MV-4-11 (cell line): ENCODE measurements around the gene UTY.
A peak's percentile ranks its signal among the peaks of the same experiment; 100 is the strongest.
"Not testable (repeated sequence)": the region's sequence is repeated elsewhere in the genome, so short reads cannot be mapped to it uniquely, and the experiment has no call there.

ENCODE experiments used
- DNase-seq: peaks from one replicate; lab custom pipeline; 2025; lab: John Stamatoyannopoulos, UW

Gene UTY

GRCh38 chrY:13299411-13299810 is 180.4 kb downstream of the UTY start:
- no peak for DNase-seq

- no peak for DNase-seq
Observed at GRCh38 chrY:13296176-13296890, 183.5 kb downstream of the UTY start.

GRCh38 chrY:13295026-13295425 is 184.8 kb downstream of the UTY start:
- DNase-seq = no peak

DNA sequence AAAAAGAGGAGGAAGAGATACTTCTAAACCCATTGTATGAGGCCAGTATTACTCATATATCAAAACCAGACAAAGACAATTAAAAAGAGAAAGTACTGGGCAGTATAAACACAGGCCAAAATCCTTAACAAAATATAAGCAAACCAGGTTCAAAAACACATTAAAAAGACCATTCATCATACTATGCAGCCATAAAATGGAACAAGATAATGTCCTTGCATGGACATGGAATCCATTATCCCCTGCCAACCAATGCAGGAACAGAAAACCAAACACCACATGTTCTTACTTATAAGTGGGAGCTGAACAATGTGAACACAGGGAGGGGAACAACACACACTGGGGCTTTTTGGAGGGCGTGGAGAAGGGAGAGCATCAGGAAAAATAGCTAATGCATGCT is 188.6 kb downstream of the UTY start:
- DNase-seq = no peak

GRCh38 chrY:13282151-13283054 is 197.4 kb downstream of the UTY start:
- DNase-seq = not testable (repeated sequence)

GRCh38 chrY:13279561-13279960 is 200.3 kb downstream of the UTY start:
- DNase-seq = no peak

DNA sequence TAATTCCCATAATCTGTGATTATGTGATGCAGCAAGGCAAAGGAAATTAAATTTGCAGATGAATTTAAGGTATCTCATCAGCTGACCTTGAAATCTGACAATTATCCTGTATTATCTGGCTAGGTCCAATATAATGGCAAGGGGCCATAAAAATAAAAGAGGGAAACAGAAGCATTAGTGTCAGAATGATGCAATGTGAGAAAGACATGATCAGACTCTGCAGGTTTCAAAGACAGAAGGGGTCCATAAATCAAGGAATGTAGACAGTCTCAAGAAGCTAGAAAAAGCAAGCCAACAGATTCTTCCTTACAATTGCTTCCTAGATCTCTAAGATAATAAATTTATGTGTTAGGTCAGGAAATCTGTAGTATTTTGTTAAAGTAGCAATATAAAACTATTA is 208.1 kb downstream of the UTY start:
- no peak for DNase-seq

- not testable (repeated sequence) for DNase-seq
Observed at GRCh38 chrY:13253941-13254440, 225.8 kb downstream of the UTY start.

DNA sequence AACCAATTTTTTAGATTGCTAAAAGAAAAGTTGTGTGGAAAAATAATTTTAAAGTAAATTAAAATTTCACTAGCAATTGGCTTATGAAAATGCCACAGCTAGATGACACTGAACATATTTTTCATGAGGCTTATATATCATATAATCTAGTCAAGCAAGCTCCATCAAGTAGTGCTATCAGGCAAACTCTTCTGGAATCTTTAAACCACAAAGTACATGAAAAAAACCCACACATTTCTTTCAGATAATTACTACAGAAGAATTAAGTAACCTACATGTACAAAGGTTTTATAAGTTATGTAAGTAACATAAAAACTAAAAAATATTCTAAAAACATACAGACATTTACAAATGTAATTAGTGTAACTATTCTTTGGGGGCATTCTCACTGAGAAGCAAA is 229.4 kb downstream of the UTY start:
- DNase-seq = no peak

DNA sequence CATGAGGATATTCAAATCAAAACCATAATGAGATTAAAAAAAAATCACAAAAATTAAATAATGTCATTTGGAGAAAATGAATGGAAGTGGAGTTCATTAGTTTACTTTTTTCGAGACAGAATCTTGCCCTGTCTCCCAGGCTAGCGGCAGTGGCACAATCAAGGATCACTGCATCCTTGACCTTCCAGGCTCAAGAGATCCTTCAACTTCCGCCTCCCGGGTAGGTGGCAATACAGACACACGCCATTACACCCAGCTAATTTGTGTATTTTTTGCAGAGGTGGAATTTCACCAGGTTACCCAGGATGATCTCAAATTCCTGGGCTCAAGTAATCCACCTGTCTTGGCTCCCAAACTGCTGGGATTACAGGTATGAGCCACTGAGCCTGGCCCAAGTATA is 236.1 kb downstream of the UTY start:
- no peak for DNase-seq

DNA sequence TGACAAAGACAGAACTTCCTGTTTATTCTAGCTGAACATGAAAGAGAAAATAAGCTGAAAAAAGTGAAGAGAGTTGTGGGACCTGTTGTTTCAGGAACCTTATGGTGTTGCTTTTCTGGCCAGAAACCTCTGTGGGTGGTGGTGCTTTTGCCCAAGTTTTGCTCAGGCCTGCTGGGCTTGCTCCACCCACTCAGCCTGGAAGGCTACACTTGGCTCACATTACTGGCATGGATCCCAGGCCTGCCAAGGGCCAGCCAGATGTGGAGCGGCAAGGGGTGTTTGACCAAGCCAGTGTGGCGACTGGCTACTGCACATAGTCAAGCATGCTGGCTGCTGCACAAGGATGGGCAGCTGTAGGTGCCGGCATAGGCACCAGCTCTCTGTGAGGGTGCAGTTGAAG is 245.9 kb downstream of the UTY start:
- peak; percentile 18 for DNase-seq

DNA sequence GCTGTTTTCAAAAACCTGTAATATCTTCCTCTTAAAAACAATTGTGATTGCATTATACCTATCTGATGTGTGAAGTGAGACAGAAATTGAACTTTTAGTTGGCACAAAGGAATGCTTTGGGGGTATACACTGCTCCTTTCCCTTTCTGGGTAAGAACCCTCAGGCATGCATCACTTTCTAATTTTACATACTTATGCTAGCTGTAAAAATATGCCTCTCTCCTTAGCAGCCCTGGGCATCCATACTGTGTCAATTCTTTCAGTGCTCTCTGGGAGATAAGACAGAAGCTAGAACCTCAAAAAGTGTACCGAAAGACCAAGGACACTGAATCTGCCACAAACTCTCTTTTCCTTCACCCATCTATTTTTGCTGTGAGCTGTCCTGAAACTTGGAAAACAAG is 246.7 kb downstream of the UTY start:
- no peak for DNase-seq

DNA sequence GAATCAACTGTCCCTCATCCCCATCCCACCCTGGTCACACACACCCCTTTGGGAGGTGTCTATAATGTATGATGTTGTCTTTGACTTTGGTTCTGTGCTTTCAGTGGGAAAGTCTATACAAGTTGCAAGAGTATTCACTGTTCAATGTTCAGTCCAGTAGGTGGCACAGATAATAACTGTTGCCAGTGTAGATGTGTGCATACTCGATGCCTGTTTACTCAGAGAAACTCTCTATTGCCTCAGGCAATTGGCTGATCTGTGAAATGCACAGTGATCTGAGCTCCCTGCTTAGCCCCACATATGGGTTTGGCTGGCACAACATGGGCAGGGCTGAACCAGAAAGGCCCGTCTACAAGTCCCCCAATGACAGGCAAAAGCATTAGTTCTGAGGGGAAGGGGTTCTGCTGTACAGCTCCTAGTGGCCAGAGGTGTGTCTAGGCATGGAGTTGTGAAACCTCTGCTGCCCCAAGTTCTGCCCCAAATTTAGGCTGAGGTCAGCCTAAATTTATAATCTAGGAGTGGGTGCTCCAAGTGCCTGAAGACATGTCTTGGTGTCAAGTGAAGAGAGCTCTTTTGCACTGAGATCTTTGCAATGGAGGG is 252.4 kb downstream of the UTY start:
- no peak for DNase-seq

DNA sequence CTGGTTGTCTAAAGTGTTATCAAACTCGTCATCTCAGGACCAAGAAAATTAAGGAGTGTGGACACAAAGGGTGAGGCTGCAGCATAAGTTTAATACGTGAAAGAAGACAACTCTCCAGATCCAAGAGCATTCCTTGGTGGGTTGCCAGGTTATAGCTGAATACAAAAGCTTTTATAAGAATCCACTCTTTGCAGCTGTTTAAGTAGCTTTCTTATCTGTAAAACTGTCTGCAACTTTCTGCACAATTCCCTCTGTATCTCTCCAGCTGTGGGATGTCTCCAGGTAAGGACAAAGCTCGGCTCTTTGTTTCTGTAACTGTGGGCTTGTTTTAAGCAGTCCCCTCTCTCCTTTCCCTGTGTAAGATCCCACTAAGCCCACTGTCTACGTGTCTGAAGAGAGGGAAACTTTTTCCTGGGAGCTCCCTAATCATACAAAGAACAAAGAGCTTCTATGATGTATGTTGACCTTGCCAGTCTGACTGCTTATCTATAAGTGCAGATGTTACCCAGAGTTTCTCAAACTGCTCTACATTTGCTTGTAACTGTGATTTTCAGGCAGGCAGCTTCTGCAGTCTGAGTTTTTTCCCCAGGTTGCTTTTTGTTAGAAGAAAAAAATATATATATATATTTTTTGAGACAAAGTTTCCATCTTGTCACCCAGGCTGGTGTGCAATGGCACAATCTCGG is 268.7 kb downstream of the UTY start:
- DNase-seq = no peak

- DNase-seq = no peak
Observed at GRCh38 chrY:13205214-13205613, 274.6 kb downstream of the UTY start.
